ACC112 (cell line): ENCODE results near the gene S100A16.
A peak's percentile ranks its signal among the peaks of the same experiment; 100 is the strongest.
"Not testable (repeated sequence)": the region's sequence is repeated elsewhere in the genome, so short reads cannot be mapped to it uniquely, and the experiment has no call there.

ENCODE experiments used
- H2AFZ ChIP-seq: fragments of 200-600 bp; sonication (generic); one replicate; pipeline ENCODE4 v1.6.0; 2017; ENCODE audit warnings: antibody characterized with exemption, low read length; ENCODE audit not compliant: unreplicated experiment
- H3K27ac ChIP-seq: fragments of 200-600 bp; sonication (generic); 2 replicates; pipeline ENCODE4 v1.5.1; 2014; ENCODE audit warnings: low read depth, mild to moderate bottlenecking, antibody characterized with exemption, low read length, moderate library complexity
- H3K27me3 ChIP-seq: fragments of 200-600 bp; sonication (generic); 2 replicates; pipeline ENCODE4 v1.6.1; 2014; ENCODE audit warnings: mild to moderate bottlenecking, antibody characterized with exemption, low read length, moderate library complexity, mixed read lengths; ENCODE audit not compliant: insufficient read depth
- H3K36me3 ChIP-seq: fragments of 200-600 bp; sonication (generic); 2 replicates; pipeline ENCODE4 v1.6.1; 2016; ENCODE audit warnings: mild to moderate bottlenecking, antibody characterized with exemption, low read length, moderate library complexity, mixed read lengths; ENCODE audit not compliant: insufficient read depth
- H3K4me1 ChIP-seq: fragments of 200-600 bp; sonication (generic); one replicate; pipeline ENCODE4 v1.6.1; 2016; ENCODE audit warnings: low read length, mixed read lengths; ENCODE audit not compliant: insufficient read depth, unreplicated experiment, control insufficient read depth
- H3K4me3 ChIP-seq: fragments of 200-600 bp; sonication (generic); 2 replicates; pipeline ENCODE4 v1.5.1; 2014; ENCODE audit warnings: mild to moderate bottlenecking, low read depth, low read length
- H3K79me2 ChIP-seq: fragments of 200-600 bp; sonication (generic); one replicate; pipeline ENCODE4 v1.6.0; 2016; ENCODE audit warnings: low read length; ENCODE audit not compliant: control insufficient read depth, unreplicated experiment, insufficient read depth

S100A16 gene

GRCh38 chr1:153608089-153608682 lies 4.8 kb downstream of the S100A16 start:
- H3K4me1 ChIP-seq = peaks cover 37% of the 10 kb centered on the region
- peaks cover 24% of the 10 kb centered on the region; the same call in 1 of the 2 replicates for H3K36me3 ChIP-seq
- no peaks in the 10 kb centered on the region for H3K27me3 ChIP-seq
- peaks cover 65% of the 10 kb centered on the region for H3K79me2 ChIP-seq
- peak overlapping the region; percentile 71 for H3K4me3 ChIP-seq
- H2AFZ ChIP-seq = no peak overlapping the region
- H3K27ac ChIP-seq = peak overlapping the region; percentile 90

GRCh38 chr1:153607381-153607780 lies 5.6 kb downstream of the S100A16 start:
- Histone ChIP-seq H3K27ac (peak overlapping the region; percentile 90; the same call in 1 of the 2 replicates), H3K27me3 (no peaks in the 10 kb centered on the region), H3K4me3 (peak overlapping the region; percentile 71; the same call in 1 of the 2 replicates), H2AFZ (no peak overlapping the region), H3K4me1 (peaks cover 35% of the 10 kb centered on the region), H3K36me3 (peaks cover 26% of the 10 kb centered on the region; the same call in 1 of the 2 replicates), H3K79me2 (peaks cover 57% of the 10 kb centered on the region)

- Histone ChIP-seq H3K79me2 (peaks cover 45% of the 10 kb centered on the region), H3K4me3 (no peak overlapping the region), H3K27me3 (no peaks in the 10 kb centered on the region), H3K36me3 (peaks cover 26% of the 10 kb centered on the region; the same call in 1 of the 2 replicates), H3K27ac (no peak overlapping the region), H3K4me1 (peaks cover 46% of the 10 kb centered on the region), H2AFZ (no peak overlapping the region)
Measured at GRCh38 chr1:153606194-153606593, 6.7 kb downstream of the S100A16 start.

GRCh38 chr1:153602749-153603148 lies 10.2 kb downstream of the S100A16 start:
- H2AFZ ChIP-seq = no peak overlapping the region
- H3K36me3 ChIP-seq = peaks cover 23% of the 10 kb centered on the region; the same call in 1 of the 2 replicates

GRCh38 chr1:153599847-153600246 lies 13.1 kb downstream of the S100A16 start:
- H3K4me1 ChIP-seq = peaks cover 48% of the 10 kb centered on the region
- H3K79me2 ChIP-seq = no peaks in the 10 kb centered on the region
- H2AFZ ChIP-seq = no peak overlapping the region
- H3K4me3 ChIP-seq = no peak overlapping the region
- 0 out of 2 replicates have a peak, but pooled peaks cover 13% of the 10 kb centered on the region for H3K36me3 ChIP-seq
- H3K27ac ChIP-seq = peak overlapping the region; percentile 10; the same call in 1 of the 2 replicates
- no peaks in the 10 kb centered on the region for H3K27me3 ChIP-seq

More at GRCh38 chr1:153602749-153603148, 10.2 kb downstream of the S100A16 start:
- H3K27ac ChIP-seq = no peak overlapping the region
- H3K27me3 ChIP-seq = no peaks in the 10 kb centered on the region
- H3K79me2 ChIP-seq = peaks cover 13% of the 10 kb centered on the region
- no peak overlapping the region for H3K4me3 ChIP-seq
- peaks cover 46% of the 10 kb centered on the region for H3K4me1 ChIP-seq

- Histone ChIP-seq H2AFZ (no peak overlapping the region), H3K79me2 (no peaks in the 10 kb centered on the region), H3K27me3 (no peaks in the 10 kb centered on the region), H3K4me3 (no peak overlapping the region), H3K27ac (peak overlapping the region; percentile 59), H3K36me3 (0 out of 2 replicates have a peak, but pooled peaks cover 5% of the 10 kb centered on the region), H3K4me1 (peaks cover 48% of the 10 kb centered on the region)
Measured at GRCh38 chr1:153598309-153599172, 14.4 kb downstream of the S100A16 start.

GRCh38 chr1:153597206-153597605 lies 15.7 kb downstream of the S100A16 start:
- Histone ChIP-seq H3K4me3 (no peak overlapping the region), H2AFZ (no peak overlapping the region), H3K27ac (peak overlapping the region; percentile 59; the same call in 1 of the 2 replicates), H3K79me2 (no peaks in the 10 kb centered on the region), H3K36me3 (no peaks in the 10 kb centered on the region), H3K27me3 (no peaks in the 10 kb centered on the region), H3K4me1 (peaks cover 46% of the 10 kb centered on the region)

GRCh38 chr1:153592748-153593147 lies 20.2 kb downstream of the S100A16 start:
- Histone ChIP-seq H3K4me1 (peaks cover 9% of the 10 kb centered on the region), H3K27me3 (no peaks in the 10 kb centered on the region), H2AFZ (no peak overlapping the region), H3K36me3 (no peaks in the 10 kb centered on the region), H3K27ac (no peak overlapping the region), H3K79me2 (no peaks in the 10 kb centered on the region), H3K4me3 (no peak overlapping the region)

GRCh38 chr1:153588482-153588881 lies 24.5 kb downstream of the S100A16 start:
- no peaks in the 10 kb centered on the region for H3K27me3 ChIP-seq
- H3K4me1 ChIP-seq = peaks cover 5% of the 10 kb centered on the region
- H3K36me3 ChIP-seq = no peaks in the 10 kb centered on the region
- H3K79me2 ChIP-seq = no peaks in the 10 kb centered on the region
- H2AFZ ChIP-seq = no peak overlapping the region
- H3K27ac ChIP-seq = no peak overlapping the region
- no peak overlapping the region for H3K4me3 ChIP-seq

- not testable (repeated sequence) for H3K4me1 ChIP-seq, H3K36me3 ChIP-seq, H3K27ac ChIP-seq, H3K27me3 ChIP-seq, H2AFZ ChIP-seq, H3K79me2 ChIP-seq, H3K4me3 ChIP-seq
Measured at GRCh38 chr1:153588033-153588432, 24.9 kb downstream of the S100A16 start.
